Kidney (tissue), 14 donors: ENCODE measurements around the gene CHD2. TPM values are rescaled to one million over a fixed set of nuclear protein-coding genes. Genes with fewer than 3 reads are reported as not detected.

Source experiments
- DNase-seq, 5 donors: peaks; one replicate each; pipeline ENCODE4 v3.0.0-alpha.2; 2013 to 2020
- FAIRE-seq: peaks from 2 replicates; lab custom pipeline; 2012; peaks lifted over from hg19 to GRCh38; lab: Jason Lieb, UNC
- H3K27ac ChIP-seq, 2 donors: one replicate each; pipeline ENCODE4 v1.7.0; 2013; ENCODE audit warnings: low read depth in 2 of 2, low read length in 2 of 2, inconsistent platforms in 1 of 2
- H3K27me3 ChIP-seq: one replicate; pipeline ENCODE4 v1.7.1; 2013; ENCODE audit warnings: low read length, inconsistent platforms; ENCODE audit not compliant: control insufficient read depth, insufficient read depth
- H3K36me3 ChIP-seq, 3 donors: one replicate each; pipeline versions ENCODE4 v1.7.0 to v1.7.1; 2013; ENCODE audit warnings: low read length in 3 of 3, control low read depth in 1 of 3, inconsistent platforms in 1 of 3; ENCODE audit not compliant: insufficient read depth in 3 of 3, control insufficient read depth in 2 of 3
- H3K4me1 ChIP-seq, 3 donors: one replicate each; pipeline versions ENCODE4 v1.7.0 to v1.7.1; 2013; ENCODE audit warnings: low read length in 3 of 3, inconsistent platforms in 1 of 3, low read depth in 1 of 3; ENCODE audit not compliant: control insufficient read depth in 2 of 3, insufficient read depth in 2 of 3
- H3K4me3 ChIP-seq, 3 donors: one replicate each; pipeline versions ENCODE4 v1.7.0 to v1.8.1; 2013; ENCODE audit warnings: low read length in 3 of 3, control low read depth in 1 of 3, inconsistent platforms in 1 of 3
- H3K9ac ChIP-seq, 3 donors: one replicate each; pipeline versions ENCODE4 v1.7.0 to v1.7.1; 2013; ENCODE audit warnings: low read length in 3 of 3, control low read depth in 1 of 3, inconsistent platforms in 1 of 3
- H3K9me3 ChIP-seq, 3 donors: one replicate each; pipeline versions ENCODE4 v1.7.0 to v1.7.1; 2013; ENCODE audit warnings: low read length in 3 of 3, control low read depth in 1 of 3, inconsistent platforms in 1 of 3; ENCODE audit not compliant: control insufficient read depth in 2 of 3, insufficient read depth in 1 of 3
- CTCF ChIP-seq: IDR thresholded peaks from 3 replicates; pipeline ENCODE4 v1.5.1; 2012; ENCODE audit warnings: mild to moderate bottlenecking, moderate library complexity, borderline replicate concordance; ENCODE audit not compliant: insufficient read depth; ENCODE audit errors: extremely low read depth
- intact Hi-C: fragments of 100-400 bp; cut with DNase I; formaldehyde crosslinking; loops from one replicate; pipeline ENCODE4 v1.11.1; 2022
- polyA plus RNA-seq: library from polyadenylated mRNA; stranded (reverse); fragments of 350-450 nt; fragmentation: Illumina TruSeq; extraction: RNeasy Lipid Tissue Mini Kit (QIAGEN cat#74804); gene quantifications from one replicate; pipeline ENCODE4 v1.2.3, GENCODE V29; 2014; ENCODE audit warnings: low read depth, low replicate concordance; ENCODE audit not compliant: insufficient read depth
- total RNA-seq: library from RNA; stranded (reverse); fragmentation: NEBNext Ultra II Directional; extraction: Animal tissue kit (Norgen Biotek cat#: 25700); gene quantifications from one replicate; pipeline ENCODE4 v1.2.1, GENCODE V29; 2021
- donor health status: control.
- donor health status: control.
- donor health status: control.
- donor health status: control.
- donor health status: control.
- donor health status: DM: yes; HTN: yes; CAD: no.
- donor health status: Normal renal cell carcinoma (clear cell type).

The CHD2 gene
- total and polyA plus RNA-seq, 2 donors from 2014 or later: 22.5 to 137 TPM

- H3K27me3 ChIP-seq: no peaks in the 10 kb centered on the region
- no peaks in the 10 kb centered on the region for H3K9me3 ChIP-seq
- intact Hi-C loops: no loop called here
- no peak overlapping the region for H3K4me3 ChIP-seq
- H3K36me3 ChIP-seq: no peaks in the 10 kb centered on the region
- no peak for TF ChIP-seq CTCF
- FAIRE-seq (no peak), DNase-seq (peak in 2 of 5 donors; percentile 29 to 63)
- no peak overlapping the region for H3K27ac ChIP-seq
- no peaks in the 10 kb centered on the region for H3K4me1 ChIP-seq
- no peak overlapping the region for H3K9ac ChIP-seq
Observed at GRCh38 chr15:93040288-93041158, 140.4 kb downstream of the CHD2 start.

- no peak for TF ChIP-seq CTCF
- Histone ChIP-seq H3K27ac (no peak overlapping the region), H3K9me3 (peaks cover 0 to 3% (median 0%) of the 10 kb centered on the region in 3 donors), H3K4me1 (no peaks in the 10 kb centered on the region), H3K36me3 (no peaks in the 10 kb centered on the region), H3K27me3 (no peaks in the 10 kb centered on the region), H3K4me3 (no peak overlapping the region), H3K9ac (no peak overlapping the region)
- peak in 1 of 5 donors; percentile 25 for DNase-seq
- no peak for FAIRE-seq
- intact Hi-C loops: no loop called here
Observed at GRCh38 chr15:93041159-93041547, 141.0 kb downstream of the CHD2 start.

DNA sequence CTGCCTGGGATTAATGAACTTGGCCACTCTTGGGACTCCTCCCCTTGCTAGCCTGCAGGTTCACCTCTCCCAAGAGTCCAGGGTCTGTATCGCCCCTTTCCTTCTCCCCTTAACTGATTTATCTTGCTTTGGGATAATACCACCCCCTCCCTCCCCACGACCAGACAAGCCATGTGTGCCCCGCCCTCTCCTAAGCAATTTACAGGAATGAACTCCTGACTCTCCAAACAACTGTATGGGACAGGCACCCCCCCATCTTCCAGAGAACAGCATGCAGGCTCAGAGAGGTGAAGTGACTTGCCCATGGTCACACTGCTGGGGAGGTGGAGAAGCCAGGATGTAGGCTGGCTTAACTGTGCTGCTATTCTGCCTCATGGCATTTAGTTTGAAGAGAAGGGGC is 142.1 kb downstream of the CHD2 start:
- peak in 1 of 5 donors; percentile 9 for DNase-seq
- TF ChIP-seq CTCF: no peak
- intact Hi-C loops: no loop called here
- Histone ChIP-seq H3K27ac (no peak overlapping the region), H3K27me3 (no peaks in the 10 kb centered on the region), H3K9ac (no peak overlapping the region), H3K9me3 (peaks cover 0 to 8% (median 0%) of the 10 kb centered on the region in 3 donors), H3K4me1 (no peaks in the 10 kb centered on the region), H3K4me3 (no peak overlapping the region), H3K36me3 (peaks cover 0 to 3% (median 0%) of the 10 kb centered on the region in 3 donors)
- FAIRE-seq: no peak
